NCI-H2107 (cell line): ENCODE measurements around the gene MYO3B.

Source experiments
- DNase-seq: peaks from one replicate; lab custom pipeline; 2025; lab: John Stamatoyannopoulos, UW

Gene MYO3B

DNA sequence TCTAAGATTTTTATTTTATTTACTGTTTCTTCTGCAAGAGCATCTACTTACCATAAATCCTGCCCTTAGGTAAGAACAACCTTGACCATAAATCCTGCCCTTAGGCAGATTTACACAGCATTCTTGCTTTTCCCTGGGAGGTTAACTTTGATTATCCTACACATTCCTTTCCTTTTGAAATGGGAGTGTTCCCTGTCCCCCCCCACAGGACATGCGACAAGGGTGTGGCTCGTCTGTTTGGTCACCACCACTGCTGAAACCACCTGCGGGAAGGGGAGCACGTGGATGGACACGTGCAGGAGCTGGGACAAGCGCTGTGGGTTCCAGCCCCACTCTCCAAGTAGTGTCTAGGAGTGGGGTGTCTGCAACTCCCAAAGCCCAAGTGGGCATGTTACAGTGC is 297.9 kb downstream of the MYO3B start:
- DNase-seq: no peak

DNA sequence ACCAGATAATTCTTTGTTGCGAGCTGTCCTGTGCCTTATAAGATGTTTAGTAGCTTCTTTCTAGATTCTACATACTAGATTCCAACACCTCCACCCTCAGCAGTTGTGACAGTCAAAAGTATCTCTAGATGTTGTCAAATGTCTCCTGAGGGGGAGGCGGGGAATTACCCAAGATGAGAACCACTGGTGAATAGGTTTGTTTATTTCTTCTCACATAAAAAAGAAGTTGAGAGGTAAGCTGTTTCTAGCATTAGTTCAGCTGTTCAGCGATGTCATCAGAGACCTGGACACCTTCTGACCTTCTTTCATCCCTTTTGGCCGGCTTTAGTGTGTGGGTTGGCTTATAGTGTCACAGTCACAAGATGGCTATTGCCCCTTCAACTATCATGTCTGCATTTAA is 299.7 kb downstream of the MYO3B start:
- DNase-seq: no peak

DNA sequence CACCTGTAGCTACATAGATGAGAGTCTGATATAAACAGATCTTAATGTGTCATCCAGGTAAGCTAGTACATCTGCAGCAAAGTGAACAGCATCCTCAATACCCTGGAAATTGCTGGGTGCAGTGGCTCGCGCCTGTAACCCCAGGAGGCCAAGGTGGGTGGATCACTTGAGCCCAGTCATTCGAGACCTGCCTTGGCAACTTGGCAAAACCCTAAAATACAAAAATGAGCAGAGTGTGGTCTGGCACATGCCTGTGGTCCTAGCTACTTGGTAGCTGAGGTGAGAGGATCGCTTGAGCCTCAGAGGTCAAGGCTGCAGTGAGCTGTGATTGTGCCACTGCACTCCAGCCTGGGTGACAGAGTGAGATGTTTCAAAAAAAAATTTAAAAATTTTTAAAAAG is 303.3 kb downstream of the MYO3B start:
- DNase-seq: no peak

- no peak for DNase-seq
Measured at GRCh38 chr2:170484552-170484951, 306.6 kb downstream of the MYO3B start.

GRCh38 chr2:170485254-170486026 is 307.5 kb downstream of the MYO3B start:
- DNase-seq: no peak

- no peak for DNase-seq
Measured at GRCh38 chr2:170486730-170487129, 308.8 kb downstream of the MYO3B start.

DNA sequence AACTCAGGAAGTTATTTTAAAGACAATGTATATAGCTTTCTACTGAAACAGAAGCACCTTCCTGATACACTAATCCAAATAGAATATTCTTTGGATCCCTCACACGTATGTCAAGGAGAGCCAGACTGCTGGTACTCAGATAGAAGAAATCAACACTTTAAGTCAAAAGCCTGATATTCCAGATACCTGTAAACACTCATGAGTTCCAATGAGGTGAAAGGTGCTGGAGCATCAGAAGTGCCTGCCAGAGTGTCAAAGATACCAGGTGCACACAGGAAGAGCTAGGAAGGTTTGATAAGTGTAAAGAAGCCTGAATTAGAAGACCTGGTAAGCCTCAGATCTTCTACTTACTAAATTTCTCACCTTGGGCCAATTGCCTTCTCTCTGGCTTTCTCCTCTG is 310.9 kb downstream of the MYO3B start:
- DNase-seq: no peak

- DNase-seq: no peak
Measured at GRCh38 chr2:170492010-170492409, 314.1 kb downstream of the MYO3B start.

GRCh38 chr2:170493426-170494097 is 315.6 kb downstream of the MYO3B start:
- DNase-seq: no peak

DNA sequence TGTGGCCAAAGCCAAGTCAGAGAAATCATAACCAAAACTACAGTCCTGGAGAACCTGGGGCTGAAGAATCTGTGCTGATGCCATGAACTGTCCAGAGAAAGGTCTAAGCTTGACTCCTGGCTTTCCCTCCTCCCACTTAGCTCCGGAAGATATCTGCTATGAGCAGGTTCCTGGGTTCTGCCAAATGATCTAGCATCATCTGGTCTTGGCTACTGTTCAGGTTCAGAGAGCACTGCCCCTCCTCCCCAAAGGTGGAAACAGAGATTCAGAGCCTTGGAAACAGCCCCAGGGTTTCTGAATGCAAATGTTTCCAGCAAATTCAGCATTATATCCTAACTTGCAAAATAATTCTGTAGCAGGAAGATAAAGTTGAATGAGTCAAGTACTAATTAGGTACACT is 317.9 kb downstream of the MYO3B start:
- no peak for DNase-seq

DNA sequence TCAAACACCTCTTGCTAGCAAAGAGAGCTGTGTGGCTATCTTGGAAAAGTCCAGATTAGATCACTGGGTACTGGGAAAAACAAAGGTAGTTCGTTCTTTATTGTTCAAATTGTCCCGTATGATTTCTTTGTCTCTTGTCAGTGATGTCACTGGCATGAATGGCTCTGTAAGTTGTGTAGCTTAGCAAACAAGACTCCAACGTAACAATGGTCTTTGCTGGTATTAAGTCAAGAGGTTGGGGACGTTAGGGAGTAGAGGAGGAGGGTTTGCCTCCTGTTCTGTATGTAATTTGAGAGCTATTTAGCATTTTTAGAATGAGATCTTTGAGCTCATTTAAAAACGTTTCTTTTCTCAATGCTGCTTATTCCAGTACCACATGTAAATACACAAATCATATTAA is 320.7 kb downstream of the MYO3B start:
- no peak for DNase-seq

DNA sequence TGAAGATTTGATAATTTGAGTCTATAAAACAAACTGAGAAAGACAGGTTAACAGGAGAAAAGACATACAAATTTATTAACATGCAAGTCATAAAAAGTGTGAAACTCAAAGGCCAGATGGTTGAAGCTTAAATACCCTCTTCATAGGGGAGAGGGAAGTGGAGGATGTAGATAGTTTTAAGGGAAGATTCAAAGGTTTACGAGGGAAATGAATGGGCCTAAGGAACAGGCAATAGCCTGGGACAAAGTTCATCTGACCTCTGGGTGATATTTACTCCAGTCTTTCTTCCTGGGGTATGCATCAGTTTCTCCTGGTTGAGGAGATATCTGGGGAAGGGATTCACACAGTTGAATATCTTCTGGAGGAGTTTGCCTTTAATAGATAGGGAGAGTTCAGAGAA is 322.2 kb downstream of the MYO3B start:
- no peak for DNase-seq

DNA sequence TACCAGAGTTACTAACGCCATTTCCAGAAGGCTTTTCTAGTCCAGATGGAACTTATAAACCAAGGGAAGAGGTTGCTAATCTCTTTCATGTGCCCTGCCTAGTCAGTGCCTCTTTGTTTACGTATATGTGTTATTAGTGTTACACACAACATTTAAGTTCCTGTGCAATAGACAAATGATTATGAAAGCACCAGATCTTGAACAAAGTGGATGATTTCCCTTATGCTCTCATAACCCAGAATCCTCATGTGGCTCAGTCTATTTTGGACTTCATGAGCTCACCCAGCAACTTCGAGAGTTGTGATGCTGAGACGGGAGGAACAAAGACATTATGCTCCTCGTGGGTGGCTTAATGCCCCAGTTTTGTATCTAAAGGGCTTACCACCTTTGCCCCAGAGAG is 322.8 kb downstream of the MYO3B start:
- no peak for DNase-seq

DNA sequence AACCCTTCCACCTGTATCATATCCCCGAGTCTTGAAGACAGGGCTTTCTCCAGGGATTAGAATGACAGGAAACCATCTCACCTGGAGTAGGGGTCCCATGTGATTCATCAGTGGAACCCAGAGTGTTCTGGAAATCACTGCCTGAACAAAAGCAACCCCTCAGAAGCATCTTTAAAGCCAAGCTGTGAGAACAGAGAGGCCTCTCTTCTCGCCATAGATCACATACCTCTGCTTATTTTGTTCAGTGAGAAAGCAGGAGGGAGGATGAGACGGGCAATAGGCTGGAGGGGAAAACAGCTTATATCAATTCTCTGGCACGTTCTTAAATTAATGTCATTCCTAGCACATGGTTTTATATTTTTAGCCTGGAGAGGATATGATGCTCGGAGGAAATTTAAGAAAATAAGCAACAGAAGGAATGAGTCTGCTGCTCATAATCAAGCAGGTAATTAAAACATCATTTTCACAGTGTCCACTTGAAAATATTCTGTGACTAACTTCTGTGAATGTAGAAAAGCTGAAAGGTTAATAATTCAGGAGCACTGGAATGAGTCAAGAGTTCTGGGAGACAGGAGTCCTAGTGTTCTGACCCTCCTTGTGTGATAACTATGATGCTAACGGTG is 323.6 kb downstream of the MYO3B start:
- no peak for DNase-seq

DNA sequence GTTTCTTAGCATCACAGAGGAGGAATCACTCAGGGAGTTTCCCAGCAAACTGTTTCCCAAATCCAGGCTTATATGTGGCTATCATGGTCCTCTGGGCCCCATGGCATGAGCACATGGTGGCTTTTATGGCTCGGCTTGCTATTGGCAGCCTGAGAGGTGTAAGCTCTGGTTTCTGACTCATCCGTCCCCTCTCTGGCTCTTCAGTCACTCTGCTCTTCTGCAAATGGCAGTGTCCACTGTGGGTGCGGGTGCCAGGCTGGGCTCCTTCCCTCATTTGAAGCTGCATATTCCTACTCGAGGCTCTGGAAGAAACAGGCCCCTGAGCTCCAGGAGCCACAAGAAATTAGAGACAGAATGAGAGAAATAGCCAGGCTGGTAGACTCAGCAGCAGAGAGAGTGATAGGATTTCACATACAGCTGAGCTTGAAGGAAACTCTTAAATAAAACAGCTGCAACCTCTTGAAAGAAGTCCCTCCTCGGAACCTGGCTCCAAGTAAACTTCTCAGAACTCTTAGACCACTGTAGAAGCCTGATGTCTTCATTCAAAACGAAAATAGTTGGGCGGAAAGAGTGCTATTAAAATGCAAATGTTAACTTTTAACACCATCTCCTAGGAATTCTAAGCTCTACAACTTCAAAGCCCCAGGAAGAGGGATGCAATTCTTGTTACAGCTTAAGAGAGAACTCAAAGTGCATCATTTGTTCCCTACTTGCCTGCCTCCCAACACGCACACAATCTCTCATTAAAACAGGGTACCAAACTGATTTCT is 324.6 kb downstream of the MYO3B start:
- no peak for DNase-seq

DNA sequence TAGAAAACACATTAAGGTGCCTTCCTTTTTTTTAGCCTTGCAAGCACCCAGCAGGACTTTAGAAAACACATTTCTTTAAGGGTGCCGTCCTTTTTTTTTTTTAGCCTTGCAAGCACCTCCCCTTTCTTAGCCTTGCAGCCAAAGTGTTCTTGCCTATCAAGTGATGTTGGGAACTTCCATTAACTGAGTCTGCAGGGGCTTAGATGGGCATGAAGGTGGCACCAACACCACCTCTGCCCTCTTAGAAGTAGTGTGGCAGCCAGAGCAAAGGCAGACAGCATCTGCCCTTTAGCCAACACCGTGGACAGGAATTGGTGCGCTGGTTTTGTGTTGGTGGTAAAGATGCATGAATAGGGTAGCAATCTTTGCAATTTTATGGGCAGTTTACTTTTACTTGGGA is 325.6 kb downstream of the MYO3B start:
- DNase-seq: no peak

- DNase-seq: no peak
Measured at GRCh38 chr2:170503971-170504809, 326.2 kb downstream of the MYO3B start.

GRCh38 chr2:170504810-170505145 is 326.8 kb downstream of the MYO3B start:
- no peak for DNase-seq

GRCh38 chr2:170505631-170506275 is 327.8 kb downstream of the MYO3B start:
- DNase-seq: no peak

- DNase-seq: no peak
Measured at GRCh38 chr2:170509452-170510193, 331.7 kb downstream of the MYO3B start.

GRCh38 chr2:170512266-170512665 is 334.3 kb downstream of the MYO3B start:
- DNase-seq: no peak
